Measurements from ENCODE around the gene ZSCAN12. TPM values are rescaled to one million over a fixed set of nuclear protein-coding genes. Genes with fewer than 3 reads are reported as not detected.

The ZSCAN12 gene
- polyA plus RNA-seq, 1 donor from 2014 or later = 20.3 TPM

- H2AFZ ChIP-seq (ENCODE audit: low read depth, low read length) = no peak overlapping the region
- no peaks in the 10 kb centered on the region for H3K9me3 ChIP-seq (ENCODE audit: low read length)
- no peaks in the 10 kb centered on the region for H3K27me3 ChIP-seq (ENCODE audit: insufficient read depth, low read depth, low read length)
- no peaks in the 10 kb centered on the region for H3K9me2 ChIP-seq (ENCODE audit: insufficient read depth, low read length)
- no peaks in the 10 kb centered on the region for H3K79me2 ChIP-seq (replicated peaks; ENCODE audit: insufficient read depth, low read length)
- H4K20me1 ChIP-seq (ENCODE audit: insufficient read depth) = no peaks in the 10 kb centered on the region
- H3K27ac ChIP-seq (ENCODE audit: low read length) = no peak overlapping the region
- no peak overlapping the region for H3K4me3 ChIP-seq (ENCODE audit: low read length)
- no peak overlapping the region for H3K9ac ChIP-seq (ENCODE audit: low read length)
- no peaks in the 10 kb centered on the region for H3F3A ChIP-seq (ENCODE audit: insufficient read depth, low read length, poor library complexity, severe bottlenecking)
- peaks cover 6% of the 10 kb centered on the region for H3K36me3 ChIP-seq (ENCODE audit: insufficient read depth, low read length)
- H3K4me2 ChIP-seq (ENCODE audit: low read length) = no peak overlapping the region
- no peak for TF ChIP-seq CTCF (IDR thresholded peaks at IDR 0.05; ENCODE audit: poor library complexity, severe bottlenecking)
- TF ChIP-seq POLR2AphosphoS5 (IDR thresholded peaks at IDR 0.05) = no peak
- TF ChIP-seq REST (IDR thresholded peaks at IDR 0.05; ENCODE audit: borderline replicate concordance) = no peak
- TF ChIP-seq RAD21 (conservative IDR thresholded peaks at IDR 0.05) = no peak
- no peak for TF ChIP-seq SMC3 (conservative IDR thresholded peaks at IDR 0.05; ENCODE audit: poor library complexity)
- no peak for TF ChIP-seq EP300 (conservative IDR thresholded peaks at IDR 0.05; ENCODE audit: poor library complexity, severe bottlenecking)
- no peak for TF ChIP-seq EZH2 (IDR thresholded peaks at IDR 0.05; ENCODE audit: borderline replicate concordance, insufficient read depth, low read length, poor library complexity, severe bottlenecking)
- TF ChIP-seq MXI1 (conservative IDR thresholded peaks at IDR 0.05; ENCODE audit: poor library complexity, severe bottlenecking) = no peak
- no peak for TF ChIP-seq TAF1 (IDR thresholded peaks at IDR 0.05; ENCODE audit: low read depth)
Observed at GRCh38 chr6:28425944-28426541, 26.5 kb upstream of the ZSCAN12 start.

- Histone ChIP-seq H3K4me3 (ENCODE audit: low read length) (no peak overlapping the region), H3K4me2 (ENCODE audit: low read length) (no peak overlapping the region), H3F3A (ENCODE audit: insufficient read depth, low read length, poor library complexity, severe bottlenecking) (no peaks in the 10 kb centered on the region), H3K9ac (ENCODE audit: low read length) (no peak overlapping the region), H3K9me2 (ENCODE audit: insufficient read depth, low read length) (no peaks in the 10 kb centered on the region), H2AFZ (ENCODE audit: low read depth, low read length) (no peak overlapping the region), H3K27me3 (ENCODE audit: insufficient read depth, low read depth, low read length) (no peaks in the 10 kb centered on the region), H3K9me3 (ENCODE audit: low read length) (no peaks in the 10 kb centered on the region), H3K36me3 (ENCODE audit: insufficient read depth, low read length) (no peaks in the 10 kb centered on the region), H4K20me1 (ENCODE audit: insufficient read depth) (no peaks in the 10 kb centered on the region), H3K27ac (ENCODE audit: low read length) (no peak overlapping the region), H3K79me2 (replicated peaks; ENCODE audit: insufficient read depth, low read length) (no peaks in the 10 kb centered on the region)
- TF ChIP-seq EP300 (conservative IDR thresholded peaks at IDR 0.05; ENCODE audit: poor library complexity, severe bottlenecking) (no peak), TAF1 (IDR thresholded peaks at IDR 0.05; ENCODE audit: low read depth) (no peak), EZH2 (IDR thresholded peaks at IDR 0.05; ENCODE audit: borderline replicate concordance, insufficient read depth, low read length, poor library complexity, severe bottlenecking) (no peak), RAD21 (conservative IDR thresholded peaks at IDR 0.05) (no peak), POLR2AphosphoS5 (IDR thresholded peaks at IDR 0.05) (no peak), MXI1 (conservative IDR thresholded peaks at IDR 0.05; ENCODE audit: poor library complexity, severe bottlenecking) (no peak), SMC3 (conservative IDR thresholded peaks at IDR 0.05; ENCODE audit: poor library complexity) (no peak)
Observed at GRCh38 chr6:28424163-28424562, 24.6 kb upstream of the ZSCAN12 start.

Data from neural cell (in vitro differentiated cells).